Common myeloid progenitor, CD34-positive (primary cell): ENCODE measurements around the gene HNRNPUL1.
A peak's percentile ranks its signal among the peaks of the same experiment; 100 is the strongest.

Experiments used
- CTCF ChIA-PET: fragments of 350-600 bp; sonication (Branson Sonifier 250); formaldehyde crosslinking; loops from one replicate; lab custom pipeline; 2021; ENCODE audit warnings: antibody characterized with exemption; lab: Charles Lee
- POLR2A ChIA-PET: fragments of 350-600 bp; sonication (Branson Sonifier 250); formaldehyde crosslinking; loops from one replicate; lab custom pipeline; 2021; ENCODE audit warnings: antibody characterized with exemption; lab: Charles Lee
- DNase-seq, 3 donors: peaks; one replicate each; pipeline versions ENCODE4 v3.0.0 to v3.0.0-alpha.2; 2013
- H3K27ac ChIP-seq, 2 experiments: 1 replicate in 1 of 2; 2 replicates in 1 of 2; pipeline ENCODE4 v1.7.0; 2013; ENCODE audit warnings: inconsistent platforms in 2 of 2, low read length in 2 of 2, mild to moderate bottlenecking in 2 of 2, low read depth in 1 of 2, moderate library complexity in 1 of 2; ENCODE audit not compliant: severe bottlenecking in 2 of 2, insufficient read depth in 1 of 2, poor library complexity in 1 of 2
- H3K27me3 ChIP-seq, 5 experiments: replicated peaks in 2 of 5; 1 replicate in 3 of 5; 2 replicates in 2 of 5; pipeline versions ENCODE4 v1.6.1 to v1.7.0; 2013; ENCODE audit warnings: low read length in 4 of 5, mild to moderate bottlenecking in 2 of 5, moderate library complexity in 2 of 5, inconsistent platforms in 1 of 5; ENCODE audit not compliant: insufficient read depth in 5 of 5, control insufficient read depth in 4 of 5
- H3K36me3 ChIP-seq, 4 experiments: 1 replicate in 2 of 4; 2 replicates in 2 of 4; pipeline versions ENCODE4 v1.6.1 to v1.7.0; 2013; ENCODE audit warnings: low read length in 3 of 4, control low read depth in 1 of 4, mild to moderate bottlenecking in 1 of 4; ENCODE audit not compliant: control insufficient read depth in 4 of 4, insufficient read depth in 4 of 4
- H3K4me1 ChIP-seq, 4 experiments: 1 replicate in 3 of 4; 2 replicates in 1 of 4; pipeline versions ENCODE4 v1.6.1 to v1.7.1; 2013; ENCODE audit warnings: low read length in 3 of 4, mild to moderate bottlenecking in 3 of 4, control low read depth in 1 of 4, inconsistent platforms in 1 of 4, moderate library complexity in 1 of 4; ENCODE audit not compliant: control insufficient read depth in 4 of 4, insufficient read depth in 4 of 4; ENCODE audit errors: control extremely low read depth in 1 of 4
- H3K4me3 ChIP-seq, 7 experiments: 1 replicate in 4 of 7; 2 replicates in 3 of 7; pipeline versions ENCODE4 v1.5.1 to v1.7.0; 2013; ENCODE audit warnings: mild to moderate bottlenecking in 7 of 7, low read length in 6 of 7, moderate library complexity in 6 of 7, inconsistent platforms in 2 of 7, low read depth in 2 of 7, control low read depth in 1 of 7; ENCODE audit not compliant: insufficient read depth in 4 of 7, control insufficient read depth in 1 of 7; ENCODE audit errors: extremely low read depth in 1 of 7
- H3K9me3 ChIP-seq, 5 experiments: 1 replicate in 4 of 5; 2 replicates in 1 of 5; pipeline versions ENCODE4 v1.6.1 to v1.7.1; 2013; ENCODE audit warnings: low read length in 4 of 5, mild to moderate bottlenecking in 2 of 5, inconsistent platforms in 1 of 5, low read depth in 1 of 5, moderate library complexity in 1 of 5; ENCODE audit not compliant: control insufficient read depth in 4 of 5, insufficient read depth in 2 of 5; ENCODE audit errors: control extremely low read depth in 1 of 5
- WGBS: methylation state at CpG from one replicate; pipeline ENCODE4 v1.1.5; 2013; ENCODE audit not compliant: insufficient coverage; 5-methylcytosine and 5-hydroxymethylcytosine counted together

The HNRNPUL1 gene

DNA sequence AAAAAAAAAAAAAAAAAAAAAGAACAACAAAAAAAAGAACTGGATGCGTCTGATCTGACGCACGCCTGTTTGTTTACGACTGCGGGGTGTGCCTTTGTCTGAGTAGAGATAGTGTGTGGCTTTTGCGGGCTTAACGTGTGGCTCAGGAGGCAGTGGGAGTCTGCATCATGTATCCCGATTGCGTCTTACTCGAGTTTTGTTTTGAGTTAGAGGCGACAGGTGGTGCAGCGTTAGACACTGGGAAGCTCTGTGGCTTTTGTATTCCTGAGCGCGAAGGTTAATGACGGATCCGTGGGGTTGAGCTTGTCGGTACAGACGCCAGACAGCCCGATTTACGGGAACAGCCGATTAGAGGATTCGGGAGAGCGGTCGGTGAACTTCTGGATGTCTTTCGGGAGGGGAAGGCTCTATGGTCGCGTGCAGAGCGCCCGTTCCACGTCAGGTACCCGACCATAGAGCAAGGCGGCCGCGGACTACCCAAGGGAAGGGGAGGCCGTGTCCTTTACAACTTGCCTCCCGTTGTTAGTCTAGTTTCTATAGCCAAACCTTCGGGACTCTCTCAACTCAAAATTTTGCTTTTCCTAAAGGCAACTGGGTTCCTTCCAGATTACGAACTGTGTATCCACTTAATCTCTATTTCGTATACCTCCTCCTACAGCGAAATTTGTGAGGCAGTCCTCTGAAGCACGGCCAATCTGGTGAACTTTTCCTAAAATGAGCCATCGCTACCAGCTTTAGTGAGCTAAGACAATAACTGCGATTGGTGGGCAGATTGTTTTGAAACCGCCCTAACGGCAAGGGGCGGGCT is 926 bp upstream of the HNRNPUL1 start:
- peak overlapping the region; percentile 61 to 97 (median 84) for H3K4me3 ChIP-seq
- H3K36me3 ChIP-seq: peaks cover 4 to 18% (median 7%) of the 10 kb centered on the region in 4 experiments
- H3K27me3 ChIP-seq: no peaks in the 10 kb centered on the region
- DNase-seq: peak; percentile 75 to 85 (median 84)
- peaks cover 9 to 37% (median 28%) of the 10 kb centered on the region in 4 experiments for H3K4me1 ChIP-seq
- WGBS: 0% methylated on average over 40 of the region's 46 CpGs
- peak overlapping the region; percentile 95 to 99 for H3K27ac ChIP-seq
- CTCF ChIA-PET: interaction anchor here (0.7 to 8.4 kb wide), 18 partner anchors 10 to 165 kb away, joined by 3 to 124 read pairs (median 4); no protein-coding TSS in a partner anchor
- POLR2A ChIA-PET: interaction anchor here (0.6 to 4.5 kb wide), 15 partner anchors 9 to 285 kb away, joined by 3 to 42 read pairs (median 4); partner anchors contain the start of genes CCDC97 and TGFB1
- peaks cover 0 to 3% (median 0%) of the 10 kb centered on the region in 5 experiments for H3K9me3 ChIP-seq

GRCh38 chr19:41264581-41265394 is 616 bp downstream of the HNRNPUL1 start:
- peak overlapping the region; percentile 95 to 98 for H3K27ac ChIP-seq
- ChIA-PET CTCF (interaction anchor here (1.0 to 8.4 kb wide), 6 partner anchors 12 to 163 kb away, joined by 3 to 124 read pairs (median 8); no protein-coding TSS in a partner anchor), POLR2A (interaction anchor here (0.7 to 4.5 kb wide), 6 partner anchors 8 to 44 kb away, joined by 3 to 42 read pairs (median 4); partner anchors contain the start of gene CCDC97)
- WGBS: 0% methylated on average over 60 of the region's 75 CpGs
- peak overlapping the region; percentile 64 to 92 (median 85) for H3K4me3 ChIP-seq
- DNase-seq: peak; percentile 11 to 32 (median 28)
- no peaks in the 10 kb centered on the region for H3K27me3 ChIP-seq
- no peaks in the 10 kb centered on the region for H3K9me3 ChIP-seq
- H3K36me3 ChIP-seq: peaks cover 8 to 33% (median 20%) of the 10 kb centered on the region in 4 experiments
- peaks cover 9 to 37% (median 28%) of the 10 kb centered on the region in 4 experiments for H3K4me1 ChIP-seq

DNA sequence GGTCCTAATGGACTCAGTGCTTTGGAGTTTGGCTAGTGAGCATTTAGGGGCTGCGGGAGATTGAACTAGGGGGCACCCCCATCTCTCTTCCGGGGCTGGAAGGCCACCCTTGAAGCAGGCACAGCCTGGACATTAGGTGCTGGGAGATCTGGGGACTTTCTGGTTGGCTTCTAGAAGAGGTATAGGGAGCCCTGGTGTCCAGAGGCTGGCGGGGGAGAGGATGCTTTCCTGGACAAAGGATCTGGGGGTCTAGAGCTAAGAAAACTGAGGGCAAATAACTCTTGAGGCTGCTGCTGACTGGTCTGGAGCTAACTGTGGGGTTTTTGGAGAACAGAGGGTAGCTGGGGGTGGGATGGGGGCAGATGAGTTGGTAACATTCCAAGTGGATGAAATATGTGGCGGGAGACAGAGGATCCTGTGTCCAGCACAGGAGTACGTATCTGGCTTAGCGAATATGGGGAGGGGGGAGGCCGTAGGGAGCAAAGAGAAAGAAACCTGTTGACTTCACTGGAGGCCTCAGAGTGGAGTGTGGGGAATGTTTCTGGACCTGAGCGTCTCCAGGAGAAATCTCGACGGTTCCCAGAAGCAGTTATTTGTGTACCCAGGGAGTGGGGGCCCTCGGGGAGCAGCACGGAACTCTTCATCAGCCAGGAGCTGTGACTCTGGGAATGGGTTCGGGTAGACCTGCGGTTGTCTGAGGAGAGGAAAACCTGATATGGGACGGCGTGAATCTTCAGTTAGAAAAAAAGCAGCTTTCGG is 1.4 kb downstream of the HNRNPUL1 start:
- H3K27me3 ChIP-seq: no peaks in the 10 kb centered on the region
- H3K27ac ChIP-seq: peak overlapping the region; percentile 95 to 98
- no peak for DNase-seq
- 55% methylated on average over 17 of the region's 17 CpGs for WGBS
- peak overlapping the region; percentile 64 to 92 (median 85) for H3K4me3 ChIP-seq
- H3K9me3 ChIP-seq: no peaks in the 10 kb centered on the region
- H3K4me1 ChIP-seq: peaks cover 9 to 37% (median 28%) of the 10 kb centered on the region in 4 experiments
- POLR2A ChIA-PET: interaction anchor here (0.7 to 4.5 kb wide), 4 partner anchors 7 to 43 kb away, joined by 3 to 42 read pairs (median 3); partner anchors contain the start of gene CCDC97
- CTCF ChIA-PET: interaction anchor here (0.9 to 2.7 kb wide), 5 partner anchors 12 to 61 kb away, joined by 3 to 10 read pairs (median 5); no protein-coding TSS in a partner anchor
- peaks cover 9 to 35% (median 25%) of the 10 kb centered on the region in 4 experiments for H3K36me3 ChIP-seq

DNA sequence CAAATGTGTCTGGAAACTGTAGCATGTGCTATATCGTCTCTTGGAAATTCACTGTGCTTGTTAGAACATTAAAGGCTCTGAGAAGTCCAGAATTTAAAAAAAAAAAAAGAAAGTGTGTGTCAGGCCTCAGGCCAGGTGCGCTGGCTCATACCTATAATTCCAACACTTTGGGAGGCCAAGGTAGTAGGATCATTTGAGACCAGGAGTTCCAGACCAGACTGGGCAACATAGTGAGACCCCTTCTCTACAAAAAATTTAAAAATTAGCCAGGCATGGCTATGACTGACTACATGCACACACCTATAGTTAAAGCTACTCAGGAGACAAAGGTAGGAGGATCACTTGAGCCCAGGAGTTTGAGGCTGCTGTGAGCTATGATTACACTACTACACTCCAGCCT is 4.9 kb downstream of the HNRNPUL1 start:
- H3K27me3 ChIP-seq: no peaks in the 10 kb centered on the region
- no peak overlapping the region for H3K4me3 ChIP-seq
- peaks cover 38 to 69% (median 58%) of the 10 kb centered on the region in 4 experiments for H3K36me3 ChIP-seq
- WGBS: 100% methylated on average over 2 of the region's 2 CpGs
- ChIA-PET POLR2A (no interaction called here), CTCF (no interaction called here)
- no peak overlapping the region for H3K27ac ChIP-seq
- H3K4me1 ChIP-seq: peaks cover 9 to 25% (median 19%) of the 10 kb centered on the region in 4 experiments
- no peaks in the 10 kb centered on the region for H3K9me3 ChIP-seq
- DNase-seq: no peak

GRCh38 chr19:41269571-41269970 is 5.4 kb downstream of the HNRNPUL1 start:
- WGBS: 93% methylated on average over 3 of the region's 5 CpGs
- H3K36me3 ChIP-seq: peaks cover 43 to 74% (median 63%) of the 10 kb centered on the region in 4 experiments
- POLR2A ChIA-PET: no interaction called here

DNA sequence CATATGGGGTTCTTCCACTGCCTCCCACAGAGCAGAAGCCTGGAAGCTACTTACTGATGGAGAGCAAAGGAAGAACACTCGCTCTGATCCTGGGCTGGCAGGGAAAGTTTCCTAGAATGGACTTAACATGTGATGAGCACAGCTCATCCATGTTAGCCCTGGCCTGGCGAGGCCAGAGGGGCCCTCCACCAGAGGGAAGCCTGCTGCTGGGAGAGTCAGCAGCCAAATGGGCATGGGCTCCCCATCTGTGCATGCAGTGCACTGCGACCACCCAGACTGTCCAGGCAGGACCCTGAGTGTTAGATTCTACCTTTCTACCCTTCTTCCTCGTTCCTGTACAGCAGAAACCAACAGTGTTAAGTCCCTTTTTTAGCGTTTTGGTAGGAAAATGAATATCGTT is 8.9 kb downstream of the HNRNPUL1 start:
- Histone ChIP-seq H3K27ac (no peak overlapping the region), H3K36me3 (peaks cover 62 to 95% (median 79%) of the 10 kb centered on the region in 4 experiments), H3K4me1 (no peaks in the 10 kb centered on the region), H3K9me3 (no peaks in the 10 kb centered on the region), H3K27me3 (no peaks in the 10 kb centered on the region), H3K4me3 (no peak overlapping the region)
- WGBS: 98% methylated on average over 4 of the region's 6 CpGs
- DNase-seq: no peak
- CTCF ChIA-PET: interaction anchor here (1.5 kb wide), 1 partner anchor 16 kb away, joined by 6 read pairs; no protein-coding TSS in a partner anchor
- POLR2A ChIA-PET: interaction anchor here (0.6 to 1.3 kb wide), 3 partner anchors 8 to 11 kb away, joined by 3 to 4 read pairs (median 3); partner anchors contain the start of gene HNRNPUL1

More at GRCh38 chr19:41269571-41269970, 5.4 kb downstream of the HNRNPUL1 start:
- H3K4me3 ChIP-seq: no peak overlapping the region
- no peak overlapping the region for H3K27ac ChIP-seq
- H3K4me1 ChIP-seq: peaks cover 9 to 25% (median 19%) of the 10 kb centered on the region in 4 experiments
- no peaks in the 10 kb centered on the region for H3K27me3 ChIP-seq
- H3K9me3 ChIP-seq: no peaks in the 10 kb centered on the region
- CTCF ChIA-PET: interaction anchor here (1.2 kb wide), 1 partner anchor 10 kb away, joined by 4 read pairs; no protein-coding TSS in a partner anchor
- DNase-seq: no peak
